AG04450 (cell line): Measurements from ENCODE around the gene ADSS1. TPM values are rescaled to one million over a fixed set of nuclear protein-coding genes. Genes with fewer than 3 reads are reported as not detected.

Source experiments
- CTCF ChIA-PET: fragments of 300-600, 350-600 bp; formaldehyde crosslinking; extraction: SDS; loops from one replicate; lab custom pipeline; 2022; ENCODE audit warnings: antibody characterized with exemption, inconsistent platforms; lab: Charles Lee
- POLR2A ChIA-PET: fragments of 350-600 bp; formaldehyde crosslinking; extraction: SDS; loops from one replicate; lab custom pipeline; 2021; ENCODE audit warnings: antibody characterized with exemption, inconsistent platforms; lab: Yijun Ruan, JAX
- DNase-seq: peaks from one replicate; pipeline ENCODE4 v3.0.0-alpha.2; 2011; ENCODE audit warnings: low read depth, low spot score
- H3K27ac ChIP-seq: one replicate; pipeline ENCODE4 v1.5.1; 2012; ENCODE audit warnings: low read depth, low read length, control low read depth
- H3K27me3 ChIP-seq: one replicate; pipeline ENCODE4 v1.6.0; 2012; ENCODE audit warnings: low read length; ENCODE audit not compliant: control insufficient read depth, insufficient read depth
- H3K4me3 ChIP-seq: 2 replicates; pipeline ENCODE4 v1.5.1; 2011; ENCODE audit warnings: mild to moderate bottlenecking, low read depth, low read length, control low read depth
- H3K9me3 ChIP-seq: 2 replicates; pipeline ENCODE4 v1.5.1; 2012; ENCODE audit warnings: low read length; ENCODE audit not compliant: control insufficient read depth, insufficient read depth
- polyA minus RNA-seq: library from RNA; depleted of rRNA, polyadenylated mRNA; stranded (reverse); fragments of >200 nt; gene quantifications from 2 replicates; pipeline ENCODE4 v1.2.3, GENCODE V29; 2011; rRNA and poly(A)+ RNA removed
- polyA plus RNA-seq: library from polyadenylated mRNA; depleted of rRNA; stranded (reverse); fragments of >200 nt; gene quantifications from 2 replicates; pipeline ENCODE4 v1.2.3, GENCODE V29; 2011; rRNA removed
- TF ChIP-seq, protein P1 (sequence below): IDR thresholded peaks from 2 replicates; pipeline ENCODE4 v1.5.1; 2011; ENCODE audit warnings: low read depth, low read length, control low read depth, inconsistent platforms

ADSS1 gene
- polyA plus RNA-seq: 2.8 and 4.2 TPM in 2 replicates
- polyA minus RNA-seq: 1.9 and 7.4 TPM in 2 replicates

- POLR2A ChIA-PET: interaction anchor here (1.2 to 3.1 kb wide), 2 partner anchors 29 to 45 kb away, joined by 3 to 16 read pairs; partner anchors contain the start of gene SIVA1
These were observed at the start of gene ADSS1 for GRCh38 chr14:104723651-104724406. Gene ADSS1, plus strand, starts transcription at chr14:104724229. Its CDS starts 42 bp downstream, at chr14:104724271.

GRCh38 chr14:104675447-104675846 is 48.6 kb upstream of the ADSS1 start:
- no peak for DNase-seq
- TF ChIP-seq, protein P1, sequence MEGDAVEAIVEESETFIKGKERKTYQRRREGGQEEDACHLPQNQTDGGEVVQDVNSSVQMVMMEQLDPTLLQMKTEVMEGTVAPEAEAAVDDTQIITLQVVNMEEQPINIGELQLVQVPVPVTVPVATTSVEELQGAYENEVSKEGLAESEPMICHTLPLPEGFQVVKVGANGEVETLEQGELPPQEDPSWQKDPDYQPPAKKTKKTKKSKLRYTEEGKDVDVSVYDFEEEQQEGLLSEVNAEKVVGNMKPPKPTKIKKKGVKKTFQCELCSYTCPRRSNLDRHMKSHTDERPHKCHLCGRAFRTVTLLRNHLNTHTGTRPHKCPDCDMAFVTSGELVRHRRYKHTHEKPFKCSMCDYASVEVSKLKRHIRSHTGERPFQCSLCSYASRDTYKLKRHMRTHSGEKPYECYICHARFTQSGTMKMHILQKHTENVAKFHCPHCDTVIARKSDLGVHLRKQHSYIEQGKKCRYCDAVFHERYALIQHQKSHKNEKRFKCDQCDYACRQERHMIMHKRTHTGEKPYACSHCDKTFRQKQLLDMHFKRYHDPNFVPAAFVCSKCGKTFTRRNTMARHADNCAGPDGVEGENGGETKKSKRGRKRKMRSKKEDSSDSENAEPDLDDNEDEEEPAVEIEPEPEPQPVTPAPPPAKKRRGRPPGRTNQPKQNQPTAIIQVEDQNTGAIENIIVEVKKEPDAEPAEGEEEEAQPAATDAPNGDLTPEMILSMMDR: no peak
- H3K27ac ChIP-seq: no peak overlapping the region
- CTCF ChIA-PET: no interaction called here
- H3K4me3 ChIP-seq: no peak overlapping the region
- no peaks in the 10 kb centered on the region; the same call in 1 of the 2 replicates for H3K9me3 ChIP-seq
- POLR2A ChIA-PET: no interaction called here
- H3K27me3 ChIP-seq: no peaks in the 10 kb centered on the region

More at GRCh38 chr14:104723651-104724406, at the start of gene ADSS1:
- Histone ChIP-seq H3K27me3 (peaks cover 6% of the 10 kb centered on the region), H3K4me3 (peak within 1 kb of the TSS; percentile 58), H3K9me3 (no peaks in the 10 kb centered on the region; the same call in 1 of the 2 replicates), H3K27ac (no peak within 1 kb of the TSS)
- DNase-seq: no peak
- CTCF ChIA-PET: interaction anchor here (0.6 to 1.7 kb wide), 10 partner anchors 10 to 154 kb away, joined by 3 to 11 read pairs (median 5); partner anchors contain the start of gene SIVA1
- TF ChIP-seq, protein P1: peak; percentile 74

- H3K27me3 ChIP-seq: no peaks in the 10 kb centered on the region
- POLR2A ChIA-PET: interaction anchor here (0.6 kb wide), 2 partner anchors 32 to 42 kb away, joined by 3 to 4 read pairs; no protein-coding TSS in a partner anchor
- no peak overlapping the region for H3K27ac ChIP-seq
- no peak for DNase-seq
- no peaks in the 10 kb centered on the region; the same call in 1 of the 2 replicates for H3K9me3 ChIP-seq
- H3K4me3 ChIP-seq: no peak overlapping the region
- CTCF ChIA-PET: no interaction called here
- TF ChIP-seq, protein P1: no peak
These were observed 47.8 kb upstream of the ADSS1 start for GRCh38 chr14:104676130-104676693.

DNA sequence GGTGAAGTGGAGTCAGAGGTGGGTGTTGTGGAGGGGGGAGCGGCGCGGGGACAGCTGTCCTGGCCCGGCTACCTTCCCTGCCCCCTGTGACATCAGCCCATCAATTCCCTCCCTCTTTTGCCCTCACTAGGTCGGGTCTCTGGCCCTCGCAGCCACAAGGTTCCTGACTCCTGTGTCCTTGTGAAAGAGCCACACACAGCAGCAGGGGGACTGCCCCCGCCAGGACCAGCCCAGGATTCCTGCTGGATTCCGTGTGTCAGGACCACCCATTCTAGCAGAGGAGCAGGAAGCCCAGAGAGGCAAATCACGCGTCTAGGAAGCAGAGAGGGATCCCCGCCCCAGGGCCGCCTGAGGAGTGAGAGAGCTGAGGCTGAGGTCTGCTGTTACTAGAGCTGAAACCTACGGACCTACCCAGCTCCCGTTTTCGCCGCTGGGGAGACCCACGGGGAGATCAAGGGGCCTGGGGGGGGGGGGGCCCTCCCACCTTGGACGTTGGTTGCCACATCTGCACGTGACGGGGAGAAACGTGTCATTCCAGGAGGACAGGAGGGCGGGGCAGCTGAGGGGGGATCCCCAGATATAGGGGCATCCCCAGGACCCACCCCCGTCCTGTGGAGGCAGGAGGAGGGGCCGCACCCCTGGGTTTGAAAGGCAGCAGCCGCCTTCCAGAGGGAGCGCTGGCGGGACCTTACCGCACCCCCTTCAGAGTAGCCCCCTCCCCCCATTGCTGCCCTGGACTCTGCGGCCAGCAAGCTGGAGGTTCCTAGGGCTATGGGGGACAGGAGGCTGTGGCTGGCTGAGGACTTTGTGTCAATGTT is 47.1 kb upstream of the ADSS1 start:
- Histone ChIP-seq H3K27ac (peak overlapping the region; percentile 95), H3K27me3 (no peaks in the 10 kb centered on the region), H3K9me3 (no peaks in the 10 kb centered on the region; the same call in 1 of the 2 replicates), H3K4me3 (peak overlapping the region; percentile 60)
- DNase-seq: no peak
- ChIA-PET POLR2A (interaction anchor here (0.6 to 1.7 kb wide), 5 partner anchors 13 to 41 kb away, joined by 3 to 4 read pairs (median 3); no protein-coding TSS in a partner anchor), CTCF (no interaction called here)
- TF ChIP-seq, protein P1: no peak
